Left lung (tissue), 10 donors: ENCODE measurements around the gene MFAP4. TPM values are rescaled to one million over a fixed set of nuclear protein-coding genes. Genes with fewer than 3 reads are reported as not detected.
A peak's percentile ranks its signal among the peaks of the same experiment; 100 is the strongest.

Experiments used
- ATAC-seq: fragments of 200-7000 bp; cut with Tn5 transposase; one replicate; pipeline ENCODE4 v1.9.1; 2020; ENCODE audit warnings: moderate library complexity
- DNase-seq, 4 donors: peaks; one replicate each; pipeline ENCODE4 v3.0.0-alpha.2; 2013 to 2020
- H3K27ac ChIP-seq, 2 donors: fragments of 200-600 bp; sonication (generic) in 1 of 2; one replicate each; pipeline versions ENCODE4 v1.5.0 to v1.8.0; 2020 to 2021
- H3K27me3 ChIP-seq, 2 donors: fragments of 200-600 bp; sonication (generic) in 1 of 2; one replicate each; pipeline versions ENCODE4 v1.5.0 to v1.8.0; 2020 to 2021
- H3K36me3 ChIP-seq, 2 donors: fragments of 200-600 bp; sonication (generic) in 1 of 2; one replicate each; pipeline versions ENCODE4 v1.5.0 to v1.8.0; 2020 to 2021
- H3K4me1 ChIP-seq, 2 donors: fragments of 200-600 bp; one replicate each; pipeline ENCODE4 v1.8.0; 2021
- H3K4me3 ChIP-seq, 2 donors: fragments of 200-600 bp; sonication (generic) in 1 of 2; one replicate each; pipeline versions ENCODE4 v1.5.0 to v1.8.0; 2020 to 2021; ENCODE audit warnings: mild to moderate bottlenecking in 1 of 2
- H3K9me3 ChIP-seq, 2 donors: fragments of 200-600 bp; sonication (generic) in 1 of 2; one replicate each; pipeline versions ENCODE4 v1.5.0 to v1.8.0; 2020 to 2021
- CTCF ChIP-seq, 2 donors: fragments of 200-600 bp; sonication (generic) in 1 of 2; IDR thresholded peaks; one replicate each; pipeline versions ENCODE4 v1.5.0 to v1.8.0; 2021; ENCODE audit warnings: antibody characterized with exemption in 2 of 2
- intact Hi-C, 2 donors: fragments of 100-400 bp; cut with DNase I; formaldehyde crosslinking; loops; one replicate each; pipeline versions ENCODE4 v1.11.2 to v1.14.2; 2022
- polyA plus RNA-seq, 6 donors: library from polyadenylated mRNA; unstranded; fragments of 120-200 nt; gene quantifications; one replicate each; pipeline ENCODE4 v1.2.1, GENCODE V29; 2013; ENCODE audit not compliant: insufficient read length in 6 of 6
- total RNA-seq, 2 donors: library from RNA; stranded (reverse); fragmentation: NEBNext Ultra II Directional; extraction: Animal tissue kit (Norgen Biotek cat#: 25700); gene quantifications; one replicate each; pipeline ENCODE4 v1.2.1, GENCODE V29; 2021
- donor health status: DM: no; HTN: yes; CAD: no.
- donor health status: DM: no; HTN: no; CAD: no.

MFAP4 gene
- total and polyA plus RNA-seq, 8 donors = 91.0 to 601 (median 479) TPM

- H3K9me3 ChIP-seq = no peaks in the 10 kb centered on the region
- ATAC-seq (no peak), DNase-seq (no peak)
- no peak overlapping the region for H3K4me3 ChIP-seq
- H3K36me3 ChIP-seq = no peaks in the 10 kb centered on the region
- no peak for TF ChIP-seq CTCF (IDR thresholded peaks at IDR 0.05)
- H3K27me3 ChIP-seq = no peaks in the 10 kb centered on the region
- no peak overlapping the region for H3K27ac ChIP-seq
- intact Hi-C loops = no loop called here
- H3K4me1 ChIP-seq = peaks cover 13 to 23% of the 10 kb centered on the region in 2 donors
Measured at GRCh38 chr17:19392303-19392702, 5.3 kb upstream of the MFAP4 start.

GRCh38 chr17:19391432-19391831 is 4.4 kb upstream of the MFAP4 start:
- intact Hi-C loops = no loop called here
- Histone ChIP-seq H3K27ac (no peak overlapping the region), H3K4me3 (no peak overlapping the region), H3K4me1 (peaks cover 13 to 31% of the 10 kb centered on the region in 2 donors), H3K27me3 (no peaks in the 10 kb centered on the region), H3K36me3 (no peaks in the 10 kb centered on the region), H3K9me3 (no peaks in the 10 kb centered on the region)
- DNase-seq = peak in 1 of 4 donors; percentile 15
- no peak for TF ChIP-seq CTCF (IDR thresholded peaks at IDR 0.05)
- ATAC-seq = no peak

- H3K9me3 ChIP-seq = no peaks in the 10 kb centered on the region
Measured at GRCh38 chr17:19390951-19391350, 4.0 kb upstream of the MFAP4 start.

GRCh38 chr17:19388791-19389785 is 2.1 kb upstream of the MFAP4 start:
- DNase-seq (peak in 1 of 4 donors; percentile 23), ATAC-seq (no peak)
- H3K4me1 ChIP-seq = peaks cover 26 to 54% of the 10 kb centered on the region in 2 donors
- H3K9me3 ChIP-seq = no peaks in the 10 kb centered on the region
- H3K36me3 ChIP-seq = peaks cover 0 to 17% of the 10 kb centered on the region in 2 donors
- no peaks in the 10 kb centered on the region for H3K27me3 ChIP-seq
- peak overlapping the region in 1 of 2 donors; percentile 72 for H3K27ac ChIP-seq
- intact Hi-C loops = no loop called here
- TF ChIP-seq CTCF (IDR thresholded peaks at IDR 0.05) = no peak
- H3K4me3 ChIP-seq = no peak overlapping the region

More at GRCh38 chr17:19390951-19391350, 4.0 kb upstream of the MFAP4 start:
- no peak overlapping the region for H3K27ac ChIP-seq
- no peak for ATAC-seq
- intact Hi-C loops = no loop called here
- no peaks in the 10 kb centered on the region for H3K36me3 ChIP-seq
- peaks cover 18 to 36% of the 10 kb centered on the region in 2 donors for H3K4me1 ChIP-seq
- no peaks in the 10 kb centered on the region for H3K27me3 ChIP-seq
- no peak for TF ChIP-seq CTCF (IDR thresholded peaks at IDR 0.05)
- peak in 1 of 4 donors; percentile 5 for DNase-seq
- H3K4me3 ChIP-seq = no peak overlapping the region

- DNase-seq = peak in 1 of 4 donors; percentile 31
- TF ChIP-seq CTCF (IDR thresholded peaks at IDR 0.05) = no peak
- H3K4me3 ChIP-seq = no peak overlapping the region
- intact Hi-C loops = no loop called here
- ATAC-seq = peak; percentile 8
- peaks cover 0 to 28% of the 10 kb centered on the region in 2 donors for H3K36me3 ChIP-seq
- H3K9me3 ChIP-seq = no peaks in the 10 kb centered on the region
- H3K27ac ChIP-seq = peak overlapping the region; percentile 63 to 72
- H3K27me3 ChIP-seq = no peaks in the 10 kb centered on the region
- H3K4me1 ChIP-seq = peaks cover 26 to 62% of the 10 kb centered on the region in 2 donors
Measured at GRCh38 chr17:19387921-19388521, 1.0 kb upstream of the MFAP4 start.
